ENCODE data around the gene DCHS1.
"Not testable (repeated sequence)": the region's sequence is repeated elsewhere in the genome, so short reads cannot be mapped to it uniquely, and the experiment has no call there.

DCHS1 gene

GRCh38 chr11:6655790-6656583 is at the start of gene DCHS1:
DCHS1 (minus strand) TSS chr11:6655809; CDS start chr11:6641613, 14,196 bp downstream.
- DNase-seq = no peak

- DNase-seq = no peak
Observed at GRCh38 chr11:6703247-6704063, 47.8 kb upstream of the DCHS1 start.

GRCh38 chr11:6701955-6702354 is 46.3 kb upstream of the DCHS1 start:
- not testable (repeated sequence) for DNase-seq

GRCh38 chr11:6695377-6695776 is 39.8 kb upstream of the DCHS1 start:
- DNase-seq = no peak

DNA sequence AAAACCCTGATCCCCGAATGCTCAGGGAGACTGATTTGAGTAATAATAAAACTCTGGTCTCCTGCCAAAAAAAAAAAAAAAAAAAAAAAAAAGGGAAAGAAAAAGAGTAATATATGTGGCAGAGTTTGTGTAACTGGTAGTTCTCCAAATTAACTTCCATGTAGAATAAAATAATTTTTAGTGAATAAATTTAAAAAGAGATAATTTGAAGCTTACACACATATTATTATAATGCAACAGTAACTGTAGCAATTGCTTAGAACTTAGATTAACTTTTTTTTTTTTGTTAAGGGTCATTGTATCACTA is 38.6 kb upstream of the DCHS1 start:
- DNase-seq = no peak

GRCh38 chr11:6693342-6694228 is 38.0 kb upstream of the DCHS1 start:
- DNase-seq = no peak

- no peak for DNase-seq
Observed at GRCh38 chr11:6692128-6692527, 36.5 kb upstream of the DCHS1 start.

DNA sequence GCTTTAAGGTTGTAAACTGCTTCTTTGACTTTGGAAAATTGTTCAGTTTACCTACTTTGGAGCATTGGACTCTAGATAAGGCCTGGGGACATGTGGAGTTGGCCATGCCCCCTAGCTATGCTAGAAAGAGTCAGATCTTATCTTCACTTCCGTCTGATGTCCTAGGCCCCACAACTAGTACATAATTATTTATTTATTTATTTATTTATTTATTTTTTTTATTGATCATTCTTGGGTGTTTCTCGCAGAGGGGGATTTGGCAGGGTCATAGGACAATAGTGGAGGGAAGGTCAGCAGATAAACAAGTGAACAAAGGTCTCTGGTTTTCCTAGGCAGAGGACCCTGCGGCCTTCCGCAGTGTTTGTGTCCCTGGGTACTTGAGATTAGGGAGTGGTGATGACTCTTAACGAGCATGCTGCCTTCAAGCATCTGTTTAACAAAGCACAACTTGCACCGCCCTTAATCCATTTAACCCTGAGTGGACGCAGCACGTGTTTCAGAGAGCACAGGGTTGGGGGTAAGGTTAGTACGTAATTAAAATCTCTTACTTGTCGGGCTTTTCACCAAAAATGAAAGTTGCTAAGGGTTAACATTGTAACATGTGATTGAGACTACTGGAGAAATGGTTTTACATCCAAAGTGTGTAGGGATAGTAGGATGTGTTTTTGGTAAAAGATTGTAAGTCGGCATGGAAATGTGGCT is 35.0 kb upstream of the DCHS1 start:
- DNase-seq = not testable (repeated sequence)

DNA sequence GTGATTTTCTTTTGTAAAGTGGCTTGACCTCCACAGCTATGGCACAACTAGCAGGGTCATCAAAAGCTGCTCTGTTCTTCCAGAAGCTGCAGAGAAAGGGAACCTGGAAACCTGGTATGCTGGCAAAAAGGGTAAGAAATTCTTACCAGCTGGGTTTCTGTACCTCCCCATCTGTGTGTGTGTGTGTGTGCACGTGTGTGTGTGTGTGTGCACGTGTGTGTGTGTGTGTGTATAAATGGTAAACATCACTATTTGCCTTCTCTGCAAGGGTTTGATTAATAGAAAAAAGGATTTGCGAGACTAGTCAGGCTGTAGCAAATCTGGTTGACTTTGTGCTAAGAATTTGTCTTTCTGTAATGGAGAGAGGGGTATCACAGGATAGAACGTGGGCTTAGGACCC is 32.3 kb upstream of the DCHS1 start:
- DNase-seq = no peak

DNA sequence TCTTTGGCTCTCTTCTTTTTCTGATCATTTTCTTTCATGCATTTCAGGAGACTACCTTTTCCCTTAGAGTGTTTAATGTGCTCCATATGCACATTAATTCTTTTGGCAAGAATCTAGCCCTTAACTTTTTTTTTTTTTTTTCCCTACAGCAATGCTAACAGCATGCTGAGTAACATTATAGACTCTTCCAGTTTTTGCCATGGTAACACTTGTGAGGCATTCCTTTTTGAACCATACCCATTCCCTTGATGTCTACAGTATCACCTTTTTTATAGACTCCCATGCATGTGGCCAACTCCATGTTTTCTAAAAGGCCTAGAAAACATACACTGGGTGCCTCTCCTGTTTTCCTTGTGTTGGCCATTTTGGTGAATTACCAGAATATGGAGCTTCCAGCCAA is 30.4 kb upstream of the DCHS1 start:
- no peak for DNase-seq

- DNase-seq = not testable (repeated sequence)
Observed at GRCh38 chr11:6684068-6684467, 28.5 kb upstream of the DCHS1 start.

DNA sequence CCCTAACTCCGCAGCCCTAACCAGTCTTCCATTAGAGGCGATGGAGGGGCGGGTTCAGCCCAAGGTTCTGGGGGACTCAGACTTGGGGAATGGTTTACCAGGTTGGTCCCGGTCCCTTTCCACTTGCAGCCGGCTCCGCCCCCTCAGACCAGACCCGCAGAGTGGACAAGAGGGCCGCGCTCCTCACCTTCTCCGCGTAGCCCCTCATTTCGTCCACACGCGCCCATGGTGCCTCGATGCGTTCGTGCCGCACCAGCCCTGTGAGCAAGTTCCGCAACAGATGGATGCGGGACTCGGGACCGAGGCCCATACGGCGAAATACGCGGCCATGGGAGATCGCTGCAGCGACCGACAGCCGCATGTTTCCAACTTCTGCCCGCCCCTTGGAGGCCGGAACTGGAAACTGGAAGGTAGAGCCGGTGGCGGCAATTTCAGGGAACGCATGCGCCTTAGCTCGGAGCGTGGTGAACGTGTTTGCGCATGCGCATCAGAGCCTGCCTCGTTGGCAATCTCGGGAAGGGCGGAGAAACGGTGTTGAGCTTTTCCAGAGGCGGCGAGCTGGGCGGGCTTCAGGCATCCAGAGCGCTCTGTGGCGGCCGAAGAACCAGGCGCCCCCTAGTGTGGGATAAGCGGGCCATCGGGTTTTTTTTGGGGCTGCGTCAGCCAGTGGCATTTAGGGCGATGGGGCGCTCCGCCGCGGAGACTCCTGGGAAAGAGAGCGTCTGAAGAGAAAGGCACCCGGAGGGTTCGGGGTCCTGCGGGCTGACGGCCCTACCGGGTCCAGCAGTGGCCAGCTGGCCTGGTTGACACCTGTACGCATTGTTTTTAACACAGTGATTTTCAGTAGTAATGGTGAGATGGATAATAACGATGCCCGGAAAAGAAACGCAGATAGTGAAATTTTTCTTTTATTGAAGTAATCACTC is 27.6 kb upstream of the DCHS1 start, which contains the start of gene MRPL17:
TSS of gene MRPL17 (minus strand) at position 405 of the 926 bp plus-strand sequence. CDS start at position 361, 44 bp downstream.
- DNase-seq = peak; percentile 96

GRCh38 chr11:6682591-6682935 is 27.0 kb upstream of the DCHS1 start:
- DNase-seq = no peak

- DNase-seq = no peak
Observed at GRCh38 chr11:6681949-6682348, 26.3 kb upstream of the DCHS1 start.

DNA sequence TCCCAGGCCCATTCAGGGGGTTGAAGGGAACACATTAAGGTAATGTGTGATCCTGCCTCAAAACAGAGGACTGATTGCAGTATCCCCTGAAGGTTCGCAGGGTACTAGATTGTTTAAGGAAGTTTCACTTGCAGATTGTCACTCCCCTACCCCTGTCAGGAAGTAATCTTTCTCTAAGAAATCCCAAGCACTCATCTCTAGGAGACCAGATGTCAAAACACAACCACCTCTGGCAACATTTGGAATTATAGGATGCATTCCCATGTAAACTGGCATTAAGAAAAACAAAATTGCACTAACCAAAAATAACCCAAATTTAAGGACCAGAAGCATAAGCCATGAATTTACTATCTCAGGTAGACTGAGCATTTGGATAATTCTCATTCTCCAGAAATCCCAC is 25.9 kb upstream of the DCHS1 start:
- DNase-seq = no peak

DNA sequence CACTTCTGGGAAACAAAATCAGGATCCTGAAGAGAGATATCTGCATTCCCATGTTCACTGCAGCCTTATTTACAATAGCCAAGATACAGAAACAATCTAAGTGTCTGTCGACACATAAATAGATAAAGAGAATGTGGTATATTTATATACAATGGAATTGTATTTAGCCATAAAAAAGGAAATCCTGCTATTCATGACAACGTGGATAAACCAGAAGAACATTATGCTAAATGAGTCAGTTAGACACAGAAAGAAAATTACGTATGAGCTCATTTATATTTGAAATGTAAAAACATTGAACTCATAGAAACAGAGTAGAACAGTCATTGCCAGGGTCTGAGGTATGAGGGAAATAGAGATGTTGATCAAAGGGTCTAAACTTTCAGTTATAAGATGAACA is 21.4 kb upstream of the DCHS1 start:
- DNase-seq = no peak

DNA sequence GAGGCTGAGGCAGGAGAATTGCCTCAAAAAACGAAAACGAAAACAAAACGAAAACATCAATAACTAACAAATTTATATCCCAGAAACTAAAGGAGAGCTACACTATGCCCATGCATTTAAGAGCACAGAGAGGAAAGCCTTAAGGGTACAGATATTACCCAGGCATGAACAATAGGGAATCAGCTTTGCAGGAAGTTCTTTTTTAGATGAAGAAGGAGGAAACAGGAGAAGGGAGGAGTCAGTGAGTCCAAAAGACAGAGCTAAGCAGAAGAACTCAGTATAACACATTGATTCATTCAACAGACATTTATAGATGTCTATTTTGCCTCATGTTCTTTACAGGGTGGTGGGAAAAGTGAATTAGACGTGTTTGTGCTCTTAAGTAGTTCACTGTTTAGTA is 19.3 kb upstream of the DCHS1 start:
- DNase-seq = no peak

DNA sequence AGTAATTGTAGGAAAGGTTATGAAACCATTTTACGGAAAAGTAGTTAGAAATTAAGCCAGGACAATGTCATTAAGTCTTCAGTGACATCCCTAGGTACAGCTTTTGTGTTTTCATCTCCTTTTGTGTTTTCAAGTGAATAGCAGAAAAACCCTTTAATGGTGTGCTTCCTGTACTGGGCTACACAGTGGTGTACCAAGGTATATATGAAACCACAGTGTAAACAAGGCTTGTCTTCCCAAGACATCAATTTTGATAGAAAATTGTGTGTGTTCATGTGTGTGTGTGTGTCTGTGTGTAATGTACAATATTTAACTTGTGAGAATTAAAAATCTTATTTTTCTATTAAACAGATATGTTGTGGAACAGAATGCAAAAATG is 18.6 kb upstream of the DCHS1 start:
- DNase-seq = no peak

GRCh38 chr11:6673523-6674218 is 18.1 kb upstream of the DCHS1 start:
- no peak for DNase-seq

- DNase-seq = no peak
Observed at GRCh38 chr11:6671991-6672390, 16.4 kb upstream of the DCHS1 start.
